ENCODE data around the gene PRDM7.

DNA sequence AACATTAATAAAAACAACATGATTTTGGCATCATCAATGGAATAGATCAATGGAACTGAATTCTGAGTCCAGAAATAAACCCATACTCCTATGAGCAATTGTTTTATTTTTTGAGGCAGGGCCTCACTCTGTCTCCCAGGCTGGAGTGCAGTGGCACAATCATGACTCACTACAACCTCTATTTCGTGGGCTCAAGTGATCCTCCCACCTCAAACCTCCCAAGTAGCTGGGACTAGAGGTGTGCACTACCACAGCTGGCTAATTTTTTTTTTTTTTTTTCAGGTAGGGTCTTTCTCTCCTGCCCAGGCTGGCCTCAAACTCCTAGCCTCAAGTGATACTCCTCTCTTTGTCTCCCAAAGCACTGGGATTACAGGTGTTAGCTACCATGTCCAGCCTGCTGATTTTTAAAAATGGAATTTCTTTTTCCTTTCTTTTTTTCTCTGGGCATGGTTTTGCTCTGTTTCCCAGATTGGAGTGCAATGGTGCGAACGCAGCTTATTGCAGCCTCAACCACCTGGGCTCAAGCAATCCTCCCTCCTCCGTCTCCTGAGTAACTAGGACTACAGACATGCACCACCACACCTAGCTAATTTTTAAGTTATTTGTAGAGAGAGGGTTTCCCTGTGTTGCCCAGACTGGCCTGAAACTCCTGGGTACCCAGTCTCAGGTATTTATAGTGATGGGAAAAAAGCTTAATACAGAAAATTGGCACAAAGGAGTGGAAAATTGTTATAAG, 7.3 kb upstream of the PRDM7 start:
- TF ChIP-seq NFATC4 (CRISPR knock-in tag; IDR thresholded peaks at IDR 0.05) (no peak), IRF2 (CRISPR knock-in tag; IDR thresholded peaks at IDR 0.05; ENCODE audit: borderline replicate concordance, low read depth) (no peak), NR1H2 (CRISPR knock-in tag; IDR thresholded peaks at IDR 0.05) (no peak), FOXK1 (CRISPR knock-in tag; IDR thresholded peaks at IDR 0.05) (no peak), NFE2L1 (CRISPR knock-in tag; IDR thresholded peaks at IDR 0.05) (no peak), ELF4 (CRISPR knock-in tag; IDR thresholded peaks at IDR 0.05; ENCODE audit: low read depth) (no peak), JAZF1 (CRISPR knock-in tag; IDR thresholded peaks at IDR 0.05) (no peak), TEAD1 (CRISPR knock-in tag; IDR thresholded peaks at IDR 0.05) (no peak)
- TF ChIP-seq, protein P1, sequence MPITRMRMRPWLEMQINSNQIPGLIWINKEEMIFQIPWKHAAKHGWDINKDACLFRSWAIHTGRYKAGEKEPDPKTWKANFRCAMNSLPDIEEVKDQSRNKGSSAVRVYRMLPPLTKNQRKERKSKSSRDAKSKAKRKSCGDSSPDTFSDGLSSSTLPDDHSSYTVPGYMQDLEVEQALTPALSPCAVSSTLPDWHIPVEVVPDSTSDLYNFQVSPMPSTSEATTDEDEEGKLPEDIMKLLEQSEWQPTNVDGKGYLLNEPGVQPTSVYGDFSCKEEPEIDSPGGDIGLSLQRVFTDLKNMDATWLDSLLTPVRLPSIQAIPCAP (CRISPR knock-in tag; IDR thresholded peaks at IDR 0.05), result no peak
- TF ChIP-seq, protein P2, sequence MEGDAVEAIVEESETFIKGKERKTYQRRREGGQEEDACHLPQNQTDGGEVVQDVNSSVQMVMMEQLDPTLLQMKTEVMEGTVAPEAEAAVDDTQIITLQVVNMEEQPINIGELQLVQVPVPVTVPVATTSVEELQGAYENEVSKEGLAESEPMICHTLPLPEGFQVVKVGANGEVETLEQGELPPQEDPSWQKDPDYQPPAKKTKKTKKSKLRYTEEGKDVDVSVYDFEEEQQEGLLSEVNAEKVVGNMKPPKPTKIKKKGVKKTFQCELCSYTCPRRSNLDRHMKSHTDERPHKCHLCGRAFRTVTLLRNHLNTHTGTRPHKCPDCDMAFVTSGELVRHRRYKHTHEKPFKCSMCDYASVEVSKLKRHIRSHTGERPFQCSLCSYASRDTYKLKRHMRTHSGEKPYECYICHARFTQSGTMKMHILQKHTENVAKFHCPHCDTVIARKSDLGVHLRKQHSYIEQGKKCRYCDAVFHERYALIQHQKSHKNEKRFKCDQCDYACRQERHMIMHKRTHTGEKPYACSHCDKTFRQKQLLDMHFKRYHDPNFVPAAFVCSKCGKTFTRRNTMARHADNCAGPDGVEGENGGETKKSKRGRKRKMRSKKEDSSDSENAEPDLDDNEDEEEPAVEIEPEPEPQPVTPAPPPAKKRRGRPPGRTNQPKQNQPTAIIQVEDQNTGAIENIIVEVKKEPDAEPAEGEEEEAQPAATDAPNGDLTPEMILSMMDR (IDR thresholded peaks at IDR 0.05), result no peak

Data from WTC11 (cell line).